ENCODE data around the gene CYP19A1.

DNA sequence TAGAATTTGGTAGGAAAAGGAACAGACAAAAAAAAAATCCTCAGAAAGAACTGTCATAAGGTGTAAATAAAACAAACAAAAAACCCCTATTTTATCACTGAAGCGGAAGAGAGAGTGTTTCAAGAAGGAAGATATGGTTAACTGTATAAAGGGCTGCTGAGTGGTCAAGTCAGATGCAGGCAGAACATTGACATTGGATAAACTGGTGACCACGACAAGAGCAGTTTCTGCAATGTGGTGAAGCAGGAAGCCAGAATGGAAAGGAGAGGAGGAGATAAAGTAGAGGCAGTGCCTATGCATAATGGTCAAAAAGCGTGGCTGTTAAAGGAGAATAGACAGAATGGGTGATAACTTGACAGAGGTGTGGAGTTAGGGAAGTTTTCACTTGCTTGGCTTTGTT lies 75.3 kb downstream of the CYP19A1 start:
- TF ChIP-seq EP300 (IDR thresholded peaks at IDR 0.05) (no peak), POLR2AphosphoS5 (IDR thresholded peaks at IDR 0.05) (no peak)
- TF ChIP-seq, protein P1, sequence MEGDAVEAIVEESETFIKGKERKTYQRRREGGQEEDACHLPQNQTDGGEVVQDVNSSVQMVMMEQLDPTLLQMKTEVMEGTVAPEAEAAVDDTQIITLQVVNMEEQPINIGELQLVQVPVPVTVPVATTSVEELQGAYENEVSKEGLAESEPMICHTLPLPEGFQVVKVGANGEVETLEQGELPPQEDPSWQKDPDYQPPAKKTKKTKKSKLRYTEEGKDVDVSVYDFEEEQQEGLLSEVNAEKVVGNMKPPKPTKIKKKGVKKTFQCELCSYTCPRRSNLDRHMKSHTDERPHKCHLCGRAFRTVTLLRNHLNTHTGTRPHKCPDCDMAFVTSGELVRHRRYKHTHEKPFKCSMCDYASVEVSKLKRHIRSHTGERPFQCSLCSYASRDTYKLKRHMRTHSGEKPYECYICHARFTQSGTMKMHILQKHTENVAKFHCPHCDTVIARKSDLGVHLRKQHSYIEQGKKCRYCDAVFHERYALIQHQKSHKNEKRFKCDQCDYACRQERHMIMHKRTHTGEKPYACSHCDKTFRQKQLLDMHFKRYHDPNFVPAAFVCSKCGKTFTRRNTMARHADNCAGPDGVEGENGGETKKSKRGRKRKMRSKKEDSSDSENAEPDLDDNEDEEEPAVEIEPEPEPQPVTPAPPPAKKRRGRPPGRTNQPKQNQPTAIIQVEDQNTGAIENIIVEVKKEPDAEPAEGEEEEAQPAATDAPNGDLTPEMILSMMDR (IDR thresholded peaks at IDR 0.05), result no peak
